ENCODE results near the gene BMAL2.

Gene BMAL2

DNA sequence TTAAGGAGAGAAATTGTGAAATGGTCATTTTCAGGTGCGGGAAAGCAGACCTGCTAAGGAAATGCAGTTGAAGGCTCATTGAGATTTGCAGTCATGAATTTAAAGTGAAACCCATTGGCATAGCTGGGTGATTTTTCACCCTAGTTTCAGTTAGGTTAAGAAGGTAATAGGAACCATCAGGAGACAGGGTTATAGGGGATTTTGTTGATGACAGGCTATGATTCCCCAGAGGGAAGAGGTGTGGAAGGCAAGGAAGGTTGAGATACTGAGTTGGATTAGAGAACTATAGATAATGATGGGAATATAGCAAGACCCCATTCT is 22.7 kb upstream of the BMAL2 start:
- TF ChIP-seq, protein P1, sequence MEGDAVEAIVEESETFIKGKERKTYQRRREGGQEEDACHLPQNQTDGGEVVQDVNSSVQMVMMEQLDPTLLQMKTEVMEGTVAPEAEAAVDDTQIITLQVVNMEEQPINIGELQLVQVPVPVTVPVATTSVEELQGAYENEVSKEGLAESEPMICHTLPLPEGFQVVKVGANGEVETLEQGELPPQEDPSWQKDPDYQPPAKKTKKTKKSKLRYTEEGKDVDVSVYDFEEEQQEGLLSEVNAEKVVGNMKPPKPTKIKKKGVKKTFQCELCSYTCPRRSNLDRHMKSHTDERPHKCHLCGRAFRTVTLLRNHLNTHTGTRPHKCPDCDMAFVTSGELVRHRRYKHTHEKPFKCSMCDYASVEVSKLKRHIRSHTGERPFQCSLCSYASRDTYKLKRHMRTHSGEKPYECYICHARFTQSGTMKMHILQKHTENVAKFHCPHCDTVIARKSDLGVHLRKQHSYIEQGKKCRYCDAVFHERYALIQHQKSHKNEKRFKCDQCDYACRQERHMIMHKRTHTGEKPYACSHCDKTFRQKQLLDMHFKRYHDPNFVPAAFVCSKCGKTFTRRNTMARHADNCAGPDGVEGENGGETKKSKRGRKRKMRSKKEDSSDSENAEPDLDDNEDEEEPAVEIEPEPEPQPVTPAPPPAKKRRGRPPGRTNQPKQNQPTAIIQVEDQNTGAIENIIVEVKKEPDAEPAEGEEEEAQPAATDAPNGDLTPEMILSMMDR (IDR thresholded peaks at IDR 0.05; ENCODE audit: low read depth, low read length) = no peak
- Histone ChIP-seq H3K4me1 (peaks cover 4% of the 10 kb centered on the region), H3K27me3 (no peaks in the 10 kb centered on the region), H3K36me3 (peaks cover 18% of the 10 kb centered on the region), H3K9me3 (no peaks in the 10 kb centered on the region), H3K4me3 (ENCODE audit: low read depth, low read length) (no peak overlapping the region)
- DNase-seq = no peak

GRCh38 chr12:27316947-27317346 is 15.7 kb upstream of the BMAL2 start:
- Histone ChIP-seq H3K27me3 (no peaks in the 10 kb centered on the region), H3K4me1 (no peaks in the 10 kb centered on the region), H3K9me3 (no peaks in the 10 kb centered on the region), H3K4me3 (ENCODE audit: low read depth, low read length) (no peak overlapping the region), H3K36me3 (peaks cover 8% of the 10 kb centered on the region; the same call in 1 of the 2 replicates)
- TF ChIP-seq, protein P1 (IDR thresholded peaks at IDR 0.05; ENCODE audit: low read depth, low read length) = no peak
- no peak for DNase-seq

GRCh38 chr12:27319409-27319808 is 13.2 kb upstream of the BMAL2 start:
- DNase-seq = no peak
- TF ChIP-seq, protein P1 (IDR thresholded peaks at IDR 0.05; ENCODE audit: low read depth, low read length) = no peak
- H3K4me1 ChIP-seq = no peaks in the 10 kb centered on the region
- peaks cover 15% of the 10 kb centered on the region for H3K36me3 ChIP-seq
- no peaks in the 10 kb centered on the region for H3K9me3 ChIP-seq
- H3K27me3 ChIP-seq = no peaks in the 10 kb centered on the region
- H3K4me3 ChIP-seq (ENCODE audit: low read depth, low read length) = no peak overlapping the region

GRCh38 chr12:27319848-27320247 is 12.8 kb upstream of the BMAL2 start:
- H3K4me3 ChIP-seq (ENCODE audit: low read depth, low read length) = no peak overlapping the region
- DNase-seq = no peak
- no peaks in the 10 kb centered on the region for H3K27me3 ChIP-seq
- H3K36me3 ChIP-seq = peaks cover 15% of the 10 kb centered on the region
- no peaks in the 10 kb centered on the region for H3K4me1 ChIP-seq
- H3K9me3 ChIP-seq = no peaks in the 10 kb centered on the region
- TF ChIP-seq, protein P1 (IDR thresholded peaks at IDR 0.05; ENCODE audit: low read depth, low read length) = no peak

GRCh38 chr12:27324530-27324929 is 8.1 kb upstream of the BMAL2 start:
- DNase-seq = no peak
- peaks cover 13% of the 10 kb centered on the region for H3K36me3 ChIP-seq
- TF ChIP-seq, protein P1 (IDR thresholded peaks at IDR 0.05; ENCODE audit: low read depth, low read length) = no peak
- no peaks in the 10 kb centered on the region for H3K9me3 ChIP-seq
- H3K27me3 ChIP-seq = no peaks in the 10 kb centered on the region
- H3K4me1 ChIP-seq = no peaks in the 10 kb centered on the region
- no peak overlapping the region for H3K4me3 ChIP-seq (ENCODE audit: low read depth, low read length)

DNA sequence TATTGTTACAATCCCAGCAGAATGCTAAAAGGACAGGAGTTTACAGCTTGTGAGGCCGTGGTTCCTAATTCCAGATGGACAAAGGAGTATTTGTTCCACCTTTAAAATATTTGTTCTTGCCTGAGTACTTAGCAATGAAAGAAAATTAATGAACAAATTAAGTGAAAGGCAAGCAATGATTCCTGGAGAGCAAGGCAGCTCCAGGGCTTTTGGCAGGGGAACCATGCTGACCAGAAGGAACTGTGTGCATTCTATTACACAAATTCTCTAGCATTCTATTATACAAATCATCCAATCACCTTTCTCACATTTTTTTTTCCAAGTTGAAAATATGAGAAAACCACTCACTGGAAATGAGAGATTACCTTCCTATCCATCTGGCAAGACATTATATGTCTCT is 1.8 kb upstream of the BMAL2 start:
- H3K4me3 ChIP-seq (ENCODE audit: low read depth, low read length) = no peak overlapping the region
- TF ChIP-seq, protein P1 (IDR thresholded peaks at IDR 0.05; ENCODE audit: low read depth, low read length) = no peak
- no peaks in the 10 kb centered on the region for H3K9me3 ChIP-seq
- no peak for DNase-seq
- H3K36me3 ChIP-seq = no peaks in the 10 kb centered on the region
- peaks cover 46% of the 10 kb centered on the region for H3K27me3 ChIP-seq
- H3K4me1 ChIP-seq = no peaks in the 10 kb centered on the region

Measured in BE2C (cell line).